H1 (cell line): ENCODE data around the gene STAT1. TPM values are rescaled to one million over a fixed set of nuclear protein-coding genes. Genes with fewer than 3 reads are reported as not detected.

Experiments used
- POU5F1 ChIP-seq: IDR thresholded peaks from 2 replicates; pipeline ENCODE4 v1.6.1; 2011; ENCODE audit warnings: low read depth, mild to moderate bottlenecking, low read length, moderate library complexity
- polyA plus RNA-seq, 7 experiments: library from polyadenylated mRNA; depleted of rRNA in 3 of 7; stranded (reverse) in 5 of 7; unstranded in 2 of 7; fragments of >200 nt in 5 of 7; fragments of 200-250 nt in 2 of 7; gene quantifications; 1 replicate in 5 of 7; 2 replicates in 1 of 7; 4 replicates in 1 of 7; pipeline versions ENCODE4 v1.2.1 to v1.2.3, GENCODE V29; 2011 to 2013; ENCODE audit warnings: missing spikeins in 2 of 7, mixed read lengths in 2 of 7
- total RNA-seq: library from RNA; stranded (reverse); fragmentation: NEBNext Ultra II Directional; extraction: Animal tissue kit (Norgen Biotek cat#: 25700); gene quantifications from 2 replicates; pipeline ENCODE4 v1.2.1, GENCODE V29; 2021
- TF ChIP-seq, protein P1 (sequence below): IDR thresholded peaks from 2 replicates; pipeline ENCODE4 v1.6.1; 2011; ENCODE audit warnings: low read length, improper control_type of control experiment

The STAT1 gene
- total and polyA plus RNA-seq, 2 of the 8 experiments (the other 6 are each of a cell fraction or from before 2014, with no cell fraction given): 20.3 to 43.0 TPM

- TF ChIP-seq, protein P1, sequence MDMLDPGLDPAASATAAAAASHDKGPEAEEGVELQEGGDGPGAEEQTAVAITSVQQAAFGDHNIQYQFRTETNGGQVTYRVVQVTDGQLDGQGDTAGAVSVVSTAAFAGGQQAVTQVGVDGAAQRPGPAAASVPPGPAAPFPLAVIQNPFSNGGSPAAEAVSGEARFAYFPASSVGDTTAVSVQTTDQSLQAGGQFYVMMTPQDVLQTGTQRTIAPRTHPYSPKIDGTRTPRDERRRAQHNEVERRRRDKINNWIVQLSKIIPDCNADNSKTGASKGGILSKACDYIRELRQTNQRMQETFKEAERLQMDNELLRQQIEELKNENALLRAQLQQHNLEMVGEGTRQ: no peak
- no peak for TF ChIP-seq POU5F1
These were observed 24.8 kb upstream of the STAT1 start (continued) for GRCh38 chr2:191038741-191039140.
